ENCODE results near the gene TMEM106A.

Gene TMEM106A

GRCh38 chr17:43170766-43171585 lies 40.7 kb upstream of the TMEM106A start, which contains the start of gene NBR1:
Gene NBR1 (plus strand): TSS chr17:43171214. CDS start chr17:43175800, 4,586 bp downstream.
- DNase-seq (ENCODE audit: low spot score) = peak; percentile 99
- H3K79me1 ChIP-seq (ENCODE audit: low read depth, low read length) = peaks cover 2% of the 10 kb centered on the region

GRCh38 chr17:43171586-43172487 lies 39.8 kb upstream of the TMEM106A start:
- H3K18ac ChIP-seq (ENCODE audit: low read length) = no peak overlapping the region
- peak overlapping the region; percentile 68 for H3K27ac ChIP-seq (replicated peaks; ENCODE audit: low read length)
- H3K4me2 ChIP-seq (ENCODE audit: insufficient read depth, low read length, poor library complexity, severe bottlenecking) = peak overlapping the region; percentile 56
- no peak overlapping the region for H3K23ac ChIP-seq (ENCODE audit: low read depth, low read length, poor library complexity)
- H3K4me1 ChIP-seq (ENCODE audit: control insufficient read depth in 2 of 2, insufficient read depth in 1 of 2, low read depth in 1 of 2, low read length in 2 of 2) = peaks cover 5 to 6% of the 10 kb centered on the region in 2 donors
- H3K4me3 ChIP-seq (ENCODE audit: low read length in 2 of 2) = peak overlapping the region; percentile 83 to 89
- H3K9me3 ChIP-seq (replicated peaks in 1 of 2; ENCODE audit: control insufficient read depth in 2 of 2, insufficient read depth in 1 of 2, low read depth in 1 of 2, low read length in 2 of 2) = no peaks in the 10 kb centered on the region
- H3K79me1 ChIP-seq (ENCODE audit: low read depth, low read length) = peaks cover 2% of the 10 kb centered on the region
- no peak for DNase-seq (ENCODE audit: low spot score)
- no peak overlapping the region for H2BK120ac ChIP-seq (ENCODE audit: low read depth, low read length)
- H4K8ac ChIP-seq (ENCODE audit: low read depth, low read length) = no peak overlapping the region
- peak overlapping the region; percentile 67 for H2AFZ ChIP-seq (ENCODE audit: low read length)
- H3K27me3 ChIP-seq (ENCODE audit: control insufficient read depth in 3 of 3, insufficient read depth in 3 of 3, low read depth in 1 of 3, low read length in 3 of 3) = no peaks in the 10 kb centered on the region
- no peak overlapping the region for H2BK12ac ChIP-seq (ENCODE audit: low read length)
- no peak overlapping the region for H4K91ac ChIP-seq (ENCODE audit: low read depth, low read length, poor library complexity)
- H2BK15ac ChIP-seq (ENCODE audit: low read length) = no peak overlapping the region
- H2AK5ac ChIP-seq (ENCODE audit: low read depth, low read length) = no peak overlapping the region
- WGBS, 2 donors (ENCODE audit: extremely low coverage in 2 of 2, insufficient read length in 2 of 2, insufficient replicate concordance in 1 of 2) = no CpG with 5 or more reads among the region's 12 CpGs
- H3K9ac ChIP-seq (ENCODE audit: low read depth, low read length, poor library complexity) = no peak overlapping the region
- no peak overlapping the region for H3K14ac ChIP-seq (ENCODE audit: low read length)
- no peak overlapping the region for H2BK5ac ChIP-seq (ENCODE audit: low read length)
- peaks cover 2 to 14% of the 10 kb centered on the region in 2 donors for H3K36me3 ChIP-seq (replicated peaks in 1 of 2; ENCODE audit: control insufficient read depth in 2 of 2, insufficient read depth in 2 of 2, low read length in 2 of 2)
- H3K4ac ChIP-seq (ENCODE audit: low read length) = no peak overlapping the region

More at GRCh38 chr17:43170766-43171585, 40.7 kb upstream of the TMEM106A start, which contains the start of gene NBR1:
- no peak within 1 kb of the TSS for H2BK12ac ChIP-seq (ENCODE audit: low read length)
- H3K27me3 ChIP-seq (ENCODE audit: control insufficient read depth in 3 of 3, insufficient read depth in 3 of 3, low read depth in 1 of 3, low read length in 3 of 3) = no peaks in the 10 kb centered on the region
- WGBS, 2 donors (ENCODE audit: extremely low coverage in 2 of 2, insufficient read length in 2 of 2, insufficient replicate concordance in 1 of 2) = no CpG with 5 or more reads among the region's 41 CpGs
- no peak within 1 kb of the TSS for H2BK120ac ChIP-seq (ENCODE audit: low read depth, low read length)
- no peak within 1 kb of the TSS for H3K4ac ChIP-seq (ENCODE audit: low read length)
- H3K4me3 ChIP-seq (ENCODE audit: low read length in 2 of 2) = peak within 1 kb of the TSS; percentile 83 to 89
- no peak within 1 kb of the TSS for H2BK15ac ChIP-seq (ENCODE audit: low read length)
- peaks cover 0 to 6% of the 10 kb centered on the region in 2 donors for H3K36me3 ChIP-seq (replicated peaks in 1 of 2; ENCODE audit: control insufficient read depth in 2 of 2, insufficient read depth in 2 of 2, low read length in 2 of 2)
- H4K8ac ChIP-seq (ENCODE audit: low read depth, low read length) = no peak within 1 kb of the TSS
- no peak within 1 kb of the TSS for H2BK5ac ChIP-seq (ENCODE audit: low read length)
- H3K9me3 ChIP-seq (replicated peaks in 1 of 2; ENCODE audit: control insufficient read depth in 2 of 2, insufficient read depth in 1 of 2, low read depth in 1 of 2, low read length in 2 of 2) = no peaks in the 10 kb centered on the region
- H3K4me1 ChIP-seq (ENCODE audit: control insufficient read depth in 2 of 2, insufficient read depth in 1 of 2, low read depth in 1 of 2, low read length in 2 of 2) = peaks cover 5 to 6% of the 10 kb centered on the region in 2 donors
- no peak within 1 kb of the TSS for H2AK5ac ChIP-seq (ENCODE audit: low read depth, low read length)
- peak within 1 kb of the TSS; percentile 91 for H2AFZ ChIP-seq (ENCODE audit: low read length)
- H3K4me2 ChIP-seq (ENCODE audit: insufficient read depth, low read length, poor library complexity, severe bottlenecking) = peak within 1 kb of the TSS; percentile 89
- H3K23ac ChIP-seq (ENCODE audit: low read depth, low read length, poor library complexity) = no peak within 1 kb of the TSS
- no peak within 1 kb of the TSS for H4K91ac ChIP-seq (ENCODE audit: low read depth, low read length, poor library complexity)
- peak within 1 kb of the TSS; percentile 89 for H3K27ac ChIP-seq (replicated peaks; ENCODE audit: low read length)
- no peak within 1 kb of the TSS for H3K14ac ChIP-seq (ENCODE audit: low read length)
- peak within 1 kb of the TSS; percentile 86 for H3K9ac ChIP-seq (ENCODE audit: low read depth, low read length, poor library complexity)
- H3K18ac ChIP-seq (ENCODE audit: low read length) = peak within 1 kb of the TSS; percentile 44

- Histone ChIP-seq H4K91ac (ENCODE audit: low read depth, low read length, poor library complexity) (no peak overlapping the region), H3K27ac (replicated peaks; ENCODE audit: low read length) (no peak overlapping the region)
Measured at GRCh38 chr17:43175213-43176118, 36.2 kb upstream of the TMEM106A start.

More at GRCh38 chr17:43175213-43176118, 36.2 kb upstream of the TMEM106A start:
- Histone ChIP-seq H3K23ac (ENCODE audit: low read depth, low read length, poor library complexity) (no peak overlapping the region), H3K9ac (ENCODE audit: low read depth, low read length, poor library complexity) (no peak overlapping the region), H3K18ac (ENCODE audit: low read length) (no peak overlapping the region), H2AFZ (ENCODE audit: low read length) (no peak overlapping the region), H2BK5ac (ENCODE audit: low read length) (no peak overlapping the region), H3K4ac (ENCODE audit: low read length) (no peak overlapping the region), H2BK15ac (ENCODE audit: low read length) (no peak overlapping the region), H3K14ac (ENCODE audit: low read length) (no peak overlapping the region), H3K36me3 (replicated peaks in 1 of 2; ENCODE audit: control insufficient read depth in 2 of 2, insufficient read depth in 2 of 2, low read length in 2 of 2) (peaks cover 3 to 49% of the 10 kb centered on the region in 2 donors), H3K4me2 (ENCODE audit: insufficient read depth, low read length, poor library complexity, severe bottlenecking) (no peak overlapping the region), H2BK12ac (ENCODE audit: low read length) (no peak overlapping the region), H3K27me3 (ENCODE audit: control insufficient read depth in 3 of 3, insufficient read depth in 3 of 3, low read depth in 1 of 3, low read length in 3 of 3) (no peaks in the 10 kb centered on the region), H3K79me1 (ENCODE audit: low read depth, low read length) (no peaks in the 10 kb centered on the region), H3K4me3 (ENCODE audit: low read length in 2 of 2) (no peak overlapping the region), H3K9me3 (replicated peaks in 1 of 2; ENCODE audit: control insufficient read depth in 2 of 2, insufficient read depth in 1 of 2, low read depth in 1 of 2, low read length in 2 of 2) (no peaks in the 10 kb centered on the region), H3K4me1 (ENCODE audit: control insufficient read depth in 2 of 2, insufficient read depth in 1 of 2, low read depth in 1 of 2, low read length in 2 of 2) (peaks cover 2 to 3% of the 10 kb centered on the region in 2 donors), H2AK5ac (ENCODE audit: low read depth, low read length) (no peak overlapping the region), H4K8ac (ENCODE audit: low read depth, low read length) (no peak overlapping the region), H2BK120ac (ENCODE audit: low read depth, low read length) (no peak overlapping the region)
- no CpG with 5 or more reads among the region's 4 CpGs for WGBS, 2 donors (ENCODE audit: extremely low coverage in 2 of 2, insufficient read length in 2 of 2, insufficient replicate concordance in 1 of 2)
- DNase-seq (ENCODE audit: low spot score) = no peak
